Progenitor cell of endocrine pancreas (in vitro differentiated cells): ENCODE measurements around the gene FOXP1. TPM values are rescaled to one million over a fixed set of nuclear protein-coding genes. Genes with fewer than 3 reads are reported as not detected.

Experiments used
- DNase-seq: peaks from one replicate; pipeline ENCODE4 v3.0.0; 2021; ENCODE audit warnings: low spot score; ENCODE audit not compliant: unreplicated experiment
- H3K27ac Mint-ChIP-seq: 2 replicates; pipeline ENCODE4 v1.8.0; 2021; ENCODE audit warnings: mild to moderate bottlenecking, moderate library complexity, mixed read lengths
- H3K27me3 Mint-ChIP-seq: 2 replicates; pipeline ENCODE4 v1.8.0; 2021; ENCODE audit warnings: mixed read lengths
- H3K36me3 Mint-ChIP-seq: 2 replicates; pipeline ENCODE4 v1.8.0; 2022; ENCODE audit warnings: mixed read lengths; ENCODE audit not compliant: insufficient read depth
- H3K4me1 Mint-ChIP-seq: 2 replicates; pipeline ENCODE4 v1.8.0; 2021; ENCODE audit warnings: low read depth, mixed read lengths
- H3K4me3 Mint-ChIP-seq: 2 replicates; pipeline ENCODE4 v1.8.0; 2021; ENCODE audit warnings: low read depth, mild to moderate bottlenecking, moderate library complexity, mixed read lengths
- H3K9me3 Mint-ChIP-seq: 2 replicates; pipeline ENCODE4 v1.8.0; 2021; ENCODE audit warnings: low read depth, mixed read lengths
- CTCF ChIP-seq: fragments of 200-600 bp; sonication (generic); IDR thresholded peaks from one replicate; pipeline ENCODE4 v1.5.0; 2021; ENCODE audit warnings: antibody characterized with exemption, mild to moderate bottlenecking; ENCODE audit not compliant: unreplicated experiment
- total RNA-seq: library from RNA; stranded (reverse); gene quantifications from 2 replicates; pipeline ENCODE4 v1.2.1, GENCODE V29; 2021

The FOXP1 gene
- total RNA-seq, 1 donor from 2014 or later = 242 TPM

GRCh38 chr3:71238355-71238757 lies 345.2 kb downstream of the FOXP1 start:
- Mint-ChIP-seq H3K4me3 (no peak overlapping the region), H3K4me1 (peaks cover 44% of the 10 kb centered on the region), H3K27ac (peak overlapping the region; percentile 42), H3K9me3 (peaks cover 3% of the 10 kb centered on the region), H3K27me3 (no peaks in the 10 kb centered on the region), H3K36me3 (peaks cover 19% of the 10 kb centered on the region)
- no peak for DNase-seq
- no peak for TF ChIP-seq CTCF

- peaks cover 38% of the 10 kb centered on the region for H3K4me1 Mint-ChIP-seq
- H3K36me3 Mint-ChIP-seq = peaks cover 19% of the 10 kb centered on the region
- DNase-seq = no peak
- H3K27ac Mint-ChIP-seq = peak overlapping the region; percentile 60
- H3K4me3 Mint-ChIP-seq = no peak overlapping the region
- no peak for TF ChIP-seq CTCF
- no peaks in the 10 kb centered on the region for H3K27me3 Mint-ChIP-seq
- H3K9me3 Mint-ChIP-seq = peaks cover 3% of the 10 kb centered on the region
Observed at GRCh38 chr3:71237672-71238071, 345.9 kb downstream of the FOXP1 start.

GRCh38 chr3:71235846-71236245 lies 347.7 kb downstream of the FOXP1 start:
- peaks cover 37% of the 10 kb centered on the region for H3K4me1 Mint-ChIP-seq
- H3K9me3 Mint-ChIP-seq = peaks cover 3% of the 10 kb centered on the region
- no peak overlapping the region for H3K27ac Mint-ChIP-seq
- DNase-seq = no peak
- H3K36me3 Mint-ChIP-seq = peaks cover 20% of the 10 kb centered on the region
- TF ChIP-seq CTCF = no peak
- no peak overlapping the region for H3K4me3 Mint-ChIP-seq
- no peaks in the 10 kb centered on the region for H3K27me3 Mint-ChIP-seq

- H3K4me3 Mint-ChIP-seq = no peak overlapping the region
- no peak for TF ChIP-seq CTCF
- no peaks in the 10 kb centered on the region for H3K27me3 Mint-ChIP-seq
- DNase-seq = no peak
- no peak overlapping the region for H3K27ac Mint-ChIP-seq
- H3K36me3 Mint-ChIP-seq = peaks cover 16% of the 10 kb centered on the region
- H3K4me1 Mint-ChIP-seq = peaks cover 51% of the 10 kb centered on the region
- H3K9me3 Mint-ChIP-seq = no peaks in the 10 kb centered on the region
Observed at GRCh38 chr3:71232895-71233294, 350.6 kb downstream of the FOXP1 start.

GRCh38 chr3:71232175-71232679 lies 351.3 kb downstream of the FOXP1 start:
- TF ChIP-seq CTCF = no peak
- Mint-ChIP-seq H3K4me1 (peaks cover 51% of the 10 kb centered on the region), H3K36me3 (peaks cover 16% of the 10 kb centered on the region), H3K9me3 (no peaks in the 10 kb centered on the region), H3K4me3 (no peak overlapping the region), H3K27ac (peak overlapping the region; percentile 7), H3K27me3 (no peaks in the 10 kb centered on the region)
- DNase-seq = no peak
